ENCODE data around the gene MFAP4.

The MFAP4 gene

GRCh38 chr17:19409509-19409908, 22.5 kb upstream of the MFAP4 start:
- no peak for DNase-seq

DNA sequence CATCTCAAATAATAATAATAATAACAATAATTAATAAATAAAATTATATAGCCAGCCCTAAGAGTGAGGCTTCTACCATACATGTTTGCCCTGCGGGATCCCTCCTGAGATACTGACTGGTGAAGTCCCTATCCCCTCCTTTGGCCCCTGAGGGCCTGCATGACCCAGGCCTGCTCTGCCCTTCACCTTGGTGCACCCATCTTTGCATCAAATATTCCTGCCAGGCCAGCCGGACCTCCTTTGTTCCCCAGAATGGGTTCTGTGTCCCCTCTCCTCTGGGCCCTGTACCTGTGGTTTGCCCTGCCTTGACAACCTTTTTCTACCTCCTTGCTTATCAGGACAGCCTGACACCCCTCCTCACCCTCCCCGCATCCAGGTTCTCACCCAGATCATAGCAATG, 22.1 kb upstream of the MFAP4 start:
- no peak for DNase-seq

DNA sequence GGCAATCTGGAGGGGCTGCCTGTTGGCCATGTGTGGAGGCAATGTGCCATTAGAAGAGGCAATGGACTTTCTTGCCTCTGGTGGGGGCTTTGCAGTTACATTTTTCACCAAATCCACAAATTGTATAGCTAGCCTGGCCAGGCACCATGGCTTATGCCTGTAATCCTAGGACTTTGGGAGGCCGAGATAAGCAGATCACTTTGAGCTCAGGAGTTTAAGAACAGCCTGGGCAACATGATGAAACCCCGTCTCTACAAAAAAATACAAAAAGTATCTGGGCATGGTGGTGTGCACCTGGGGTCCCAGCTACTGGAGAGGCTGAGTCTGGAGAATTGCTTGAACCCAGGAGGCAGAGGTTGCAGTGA, 21.3 kb upstream of the MFAP4 start:
- DNase-seq = no peak

DNA sequence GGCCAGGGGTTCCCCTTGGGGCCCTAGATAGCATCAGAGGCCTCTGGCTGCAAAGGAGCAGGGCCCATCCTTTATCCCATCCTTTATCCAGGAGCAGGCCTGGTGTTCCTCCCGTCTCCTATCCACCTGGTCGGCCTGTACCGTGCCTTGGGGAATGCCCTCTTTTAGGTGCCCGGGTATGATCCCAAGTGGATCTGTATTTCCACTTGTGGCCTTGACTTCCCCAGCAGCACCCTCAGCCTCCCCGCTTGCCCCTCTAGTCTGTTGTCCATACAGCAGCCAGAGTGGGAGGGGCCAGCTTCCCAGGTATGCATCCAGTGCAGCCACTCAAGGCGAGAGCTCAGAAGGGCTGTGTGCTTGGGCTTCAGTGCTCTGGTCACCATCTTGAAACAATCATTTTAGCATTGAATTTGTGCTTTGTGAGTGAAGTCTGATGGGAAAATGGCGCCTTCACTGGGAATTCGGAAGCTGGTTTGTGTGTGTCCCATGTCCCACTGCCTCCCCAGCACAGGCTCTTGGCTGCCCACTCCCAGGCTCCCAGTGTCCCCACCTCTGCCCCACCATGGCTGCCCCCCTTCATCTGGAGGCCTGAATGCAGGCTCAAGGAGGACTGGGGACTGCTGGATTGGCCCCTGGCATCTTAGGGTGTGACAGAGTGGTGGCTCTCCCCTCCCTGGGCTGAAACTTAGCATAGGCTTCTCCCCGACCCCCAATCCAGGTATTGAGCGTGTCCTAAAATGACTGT, 20.8 kb upstream of the MFAP4 start:
- DNase-seq = no peak

- DNase-seq = no peak
Observed at GRCh38 chr17:19405114-19405513, 18.1 kb upstream of the MFAP4 start.

- no peak for DNase-seq
Observed at GRCh38 chr17:19404264-19404663, 17.3 kb upstream of the MFAP4 start.

DNA sequence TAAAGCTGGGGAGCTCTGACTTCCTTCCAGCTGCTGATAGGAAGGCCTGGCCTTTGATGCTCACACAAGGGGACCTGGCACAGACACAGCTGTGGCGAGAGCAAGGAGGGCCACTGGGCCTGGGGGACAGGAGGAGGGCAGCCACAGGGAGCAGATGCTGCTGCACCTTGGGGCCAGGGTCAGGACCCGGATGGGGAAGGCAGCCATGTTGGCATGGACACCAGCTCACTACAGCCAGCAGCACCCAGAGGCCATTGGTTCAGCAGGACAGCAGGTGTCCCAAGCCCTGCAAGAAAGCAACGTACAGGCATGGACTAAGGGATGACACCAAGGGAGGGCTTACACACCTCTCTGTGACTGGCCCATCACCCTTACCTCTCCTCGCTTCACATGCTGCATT, 16.0 kb upstream of the MFAP4 start:
- DNase-seq = no peak

DNA sequence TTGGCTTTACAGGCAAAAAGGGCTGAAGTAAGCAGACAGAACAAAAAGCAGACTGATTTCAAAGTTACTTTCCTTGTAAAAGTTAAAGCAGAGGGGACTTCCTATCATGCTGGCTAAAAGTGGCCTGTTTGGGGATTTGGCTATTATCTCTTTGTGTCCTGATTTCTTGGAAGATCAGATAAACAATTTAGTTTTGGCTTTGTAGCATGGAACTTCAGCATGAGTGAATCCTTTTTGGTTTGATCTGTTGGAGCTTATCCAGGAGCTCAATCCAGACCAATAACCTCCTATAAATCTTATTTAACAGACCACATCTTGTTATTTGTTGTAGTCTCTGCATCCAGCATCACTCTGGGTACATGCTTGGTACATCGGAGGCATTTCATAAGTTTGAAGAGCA, 15.2 kb upstream of the MFAP4 start:
- no peak for DNase-seq

GRCh38 chr17:19401321-19402010, 14.5 kb upstream of the MFAP4 start:
- no peak for DNase-seq

DNA sequence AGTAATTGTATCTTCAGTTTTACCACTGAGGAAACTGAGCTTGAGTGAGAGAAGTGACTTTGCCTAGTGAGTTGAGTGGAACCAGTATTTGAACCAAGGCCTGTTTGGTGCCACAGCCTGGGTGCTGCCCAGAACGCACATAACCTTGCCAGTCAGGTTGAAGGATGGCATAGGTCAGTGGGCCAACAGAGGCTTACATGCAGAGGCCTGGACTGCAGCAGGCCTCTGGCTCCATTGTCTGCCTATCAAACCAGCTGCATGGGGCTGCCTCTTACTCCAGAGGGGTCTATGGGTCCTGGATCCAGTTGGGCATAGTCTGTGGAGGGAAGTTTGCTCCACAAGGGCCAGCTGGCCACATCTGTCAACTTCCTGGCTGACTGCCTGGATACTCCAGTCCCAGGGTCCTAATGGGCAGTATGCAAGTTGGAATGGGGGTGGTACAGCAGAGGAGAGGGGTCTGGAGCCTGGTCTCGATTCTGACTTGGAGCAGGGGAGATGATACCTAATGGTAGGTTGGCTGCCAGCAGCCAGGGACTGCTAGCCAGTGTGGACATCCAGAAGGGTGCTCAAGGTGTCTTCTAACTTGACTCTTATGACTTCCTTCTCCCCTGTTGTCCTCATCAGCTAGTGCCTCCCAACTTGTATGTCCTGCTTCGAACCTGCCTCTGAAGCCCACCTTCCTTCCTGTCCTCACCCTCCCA, 12.9 kb upstream of the MFAP4 start:
- no peak for DNase-seq

GRCh38 chr17:19398301-19399181, 11.6 kb upstream of the MFAP4 start:
- no peak for DNase-seq

DNA sequence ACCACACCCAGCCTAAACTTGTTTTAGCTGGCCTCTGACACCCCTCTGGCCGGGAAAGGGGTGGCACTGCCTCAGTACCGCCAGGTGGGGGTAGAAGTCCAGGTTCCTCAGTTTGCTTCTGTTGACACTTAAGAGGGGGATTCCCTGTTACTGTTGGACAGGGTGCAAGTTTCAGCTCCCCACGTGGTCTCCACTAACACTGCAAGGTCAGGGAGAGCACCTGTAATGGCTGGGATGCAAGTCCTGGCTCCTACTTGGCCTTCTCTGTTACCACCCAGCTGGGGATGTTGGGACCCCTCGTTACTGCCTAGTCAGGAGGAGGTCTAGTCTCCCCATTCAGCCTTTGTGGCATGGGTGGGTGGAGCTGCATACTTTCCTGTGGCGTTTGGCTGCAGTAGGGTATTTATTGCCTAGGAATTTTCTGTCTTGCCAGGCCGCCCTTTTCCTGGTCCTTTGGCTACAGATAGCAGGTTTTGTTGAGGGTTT, 10.6 kb upstream of the MFAP4 start:
- no peak for DNase-seq

DNA sequence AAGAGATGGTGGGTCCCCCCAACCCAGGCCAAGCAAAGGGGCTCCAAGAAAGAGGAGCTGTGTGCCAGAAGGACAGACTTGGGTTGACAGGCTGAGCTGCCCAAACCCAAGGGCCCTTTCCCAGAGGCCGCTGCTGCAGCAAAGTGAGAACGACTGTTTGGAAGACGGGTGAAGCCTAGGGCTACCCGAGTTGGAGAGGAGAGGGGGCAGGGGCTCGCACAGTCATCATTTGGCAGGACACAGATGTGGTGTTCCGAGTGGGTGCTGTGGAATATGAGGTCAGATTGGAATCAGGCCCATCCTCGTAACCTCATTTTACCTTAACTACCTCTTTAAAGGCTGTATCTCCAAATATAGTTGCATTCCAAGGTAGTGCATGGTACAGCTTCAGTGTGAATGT, 5.3 kb upstream of the MFAP4 start:
- no peak for DNase-seq

DNA sequence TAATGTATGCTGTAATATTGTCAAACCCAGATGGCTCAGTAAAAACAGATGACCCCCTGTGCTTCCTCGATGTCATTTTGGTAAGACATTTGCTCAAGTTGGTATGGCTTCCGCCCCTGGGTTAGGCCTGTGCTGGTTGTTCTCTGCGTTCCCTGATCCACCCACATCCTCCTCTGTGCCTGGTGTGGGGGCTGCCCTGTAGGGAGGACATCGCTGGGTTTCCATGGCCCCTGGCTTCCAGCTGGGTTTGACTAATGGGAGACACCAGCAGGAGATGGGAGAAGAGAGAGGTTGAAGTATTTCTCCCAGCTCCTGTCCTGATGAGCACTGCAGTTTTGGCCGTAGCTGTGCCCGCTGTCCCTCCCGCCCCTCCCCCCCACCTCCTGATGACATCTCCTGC, 4.4 kb upstream of the MFAP4 start:
- no peak for DNase-seq

DNA sequence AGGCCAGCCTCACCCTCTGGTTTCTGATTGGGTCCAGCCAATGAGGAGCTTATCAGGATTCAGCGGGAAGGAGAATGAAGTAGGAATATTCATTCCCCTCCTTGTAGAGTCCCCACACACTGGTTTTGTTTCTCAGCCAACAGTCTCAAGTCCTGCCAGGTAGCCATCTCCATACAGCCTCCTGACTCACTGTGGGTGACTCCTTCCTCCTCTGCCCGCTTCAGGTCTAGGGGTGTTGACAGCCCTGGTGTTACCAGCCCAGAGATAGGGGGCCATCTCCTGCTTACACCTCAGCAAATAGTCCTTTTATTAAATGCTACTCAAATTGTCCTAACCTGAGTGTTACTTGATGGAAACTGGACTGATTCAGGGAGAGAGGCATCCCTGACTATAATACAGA, 4.0 kb upstream of the MFAP4 start:
- DNase-seq = no peak

- no peak for DNase-seq
Observed at GRCh38 chr17:19388791-19389785, 2.1 kb upstream of the MFAP4 start.

GRCh38 chr17:19387921-19388521, 1.0 kb upstream of the MFAP4 start:
- DNase-seq = no peak

- no peak for DNase-seq
Observed at GRCh38 chr17:19386051-19386929, 700 bp downstream of the MFAP4 start.

- no peak for DNase-seq
Observed at GRCh38 chr17:19385521-19385983, 1.4 kb downstream of the MFAP4 start.
